Measurements from ENCODE around the gene CHD9.

DNA sequence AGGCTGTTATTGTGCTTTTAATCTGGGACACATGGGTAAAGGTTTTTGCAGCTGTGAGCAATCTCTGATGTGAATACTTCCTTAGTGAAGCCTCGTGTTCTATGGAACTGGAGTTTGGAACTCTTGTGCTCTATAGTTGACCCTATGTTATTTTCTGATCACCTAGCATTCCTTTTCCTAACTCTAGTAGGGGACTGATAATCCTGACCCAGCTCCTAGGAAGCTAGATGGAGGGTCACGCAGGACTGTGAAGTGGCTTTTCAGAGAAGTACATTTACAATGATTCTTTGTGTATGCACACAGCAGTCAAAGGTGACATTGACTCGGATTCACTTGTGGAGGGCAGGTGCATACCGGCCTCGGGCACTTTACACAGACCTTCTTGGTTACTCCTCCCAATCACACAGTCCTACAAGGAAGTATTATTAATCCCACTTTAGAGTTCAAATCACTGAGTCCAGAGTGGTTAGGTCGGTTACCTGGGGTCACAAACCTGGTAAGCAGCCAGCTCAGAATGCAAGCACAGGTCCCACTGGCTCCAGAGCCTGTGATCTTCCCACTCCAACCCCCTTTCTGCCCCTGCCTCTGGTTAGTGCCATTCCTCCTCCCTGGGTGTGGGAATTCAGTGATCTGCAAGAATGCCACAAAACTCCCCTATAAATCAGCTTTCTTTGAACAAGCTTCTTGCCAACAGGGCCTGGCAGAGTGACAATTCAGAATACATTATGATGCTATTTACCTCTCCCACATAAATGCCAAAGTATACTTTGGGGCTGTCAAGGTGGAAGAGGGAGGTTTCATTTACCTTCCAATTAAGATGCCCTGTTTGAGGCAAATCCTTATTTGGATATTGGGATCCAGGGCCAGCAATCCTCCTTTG is 9.2 kb upstream of the CHD9 start:
- no peak for TF ChIP-seq POLR2AphosphoS5 (IDR thresholded peaks at IDR 0.05; ENCODE audit: low read depth, low read length)
- no peak for TF ChIP-seq REST (IDR thresholded peaks at IDR 0.05; ENCODE audit: insufficient read depth in 1 of 2, low read depth in 2 of 2, low read length in 2 of 2)

All from PFSK-1 (cell line).